Omental fat pad (tissue), 4 donors: Measurements from ENCODE around the gene SPAG16. TPM values are rescaled to one million over a fixed set of nuclear protein-coding genes. Genes with fewer than 3 reads are reported as not detected.

Experiments
- ATAC-seq: fragments of 150-250 bp; one replicate; pipeline ENCODE4 v1.9.1; 2016; ENCODE audit warnings: mild to moderate bottlenecking, moderate library complexity; ENCODE audit not compliant: low FRiP score
- DNase-seq: peaks from one replicate; pipeline ENCODE4 v3.0.0-alpha.2; 2019; ENCODE audit warnings: low spot score
- total RNA-seq, 4 donors: library from RNA; depleted of rRNA; stranded (reverse); fragments of >200 nt; gene quantifications; one replicate each; pipeline ENCODE4 v1.1.0, GENCODE V29; 2016
- TF ChIP-seq, protein P1 (sequence below), 3 donors: fragments of 450-650 bp; IDR thresholded peaks; one replicate each; pipeline ENCODE4 v1.5.1; 2016 to 2017; ENCODE audit warnings: antibody characterized with exemption in 3 of 3, mild to moderate bottlenecking in 3 of 3, moderate library complexity in 2 of 3

The SPAG16 gene
- total RNA-seq, 4 donors from 2014 or later: 11.1 to 29.5 (median 13.3) TPM

DNA sequence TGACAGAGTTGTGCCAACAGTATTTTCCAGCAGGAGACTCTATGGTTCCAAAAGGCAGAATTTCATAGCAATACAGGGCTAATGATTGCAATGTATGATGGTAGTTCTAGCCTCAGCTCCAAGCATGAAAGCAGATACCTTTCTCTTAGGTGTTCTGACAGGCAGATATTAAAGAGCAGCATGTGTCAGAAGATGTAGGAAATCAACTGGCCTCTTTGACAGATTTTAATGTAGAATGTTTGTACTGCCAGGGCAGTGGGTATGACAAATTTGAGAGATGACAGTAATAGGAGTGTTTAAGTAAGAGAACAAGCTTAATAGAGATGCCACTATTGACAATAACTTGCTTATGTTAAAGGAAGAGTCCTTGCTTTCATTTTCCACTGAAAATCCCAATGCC is 1105.1 kb downstream of the SPAG16 start:
- TF ChIP-seq, protein P1, sequence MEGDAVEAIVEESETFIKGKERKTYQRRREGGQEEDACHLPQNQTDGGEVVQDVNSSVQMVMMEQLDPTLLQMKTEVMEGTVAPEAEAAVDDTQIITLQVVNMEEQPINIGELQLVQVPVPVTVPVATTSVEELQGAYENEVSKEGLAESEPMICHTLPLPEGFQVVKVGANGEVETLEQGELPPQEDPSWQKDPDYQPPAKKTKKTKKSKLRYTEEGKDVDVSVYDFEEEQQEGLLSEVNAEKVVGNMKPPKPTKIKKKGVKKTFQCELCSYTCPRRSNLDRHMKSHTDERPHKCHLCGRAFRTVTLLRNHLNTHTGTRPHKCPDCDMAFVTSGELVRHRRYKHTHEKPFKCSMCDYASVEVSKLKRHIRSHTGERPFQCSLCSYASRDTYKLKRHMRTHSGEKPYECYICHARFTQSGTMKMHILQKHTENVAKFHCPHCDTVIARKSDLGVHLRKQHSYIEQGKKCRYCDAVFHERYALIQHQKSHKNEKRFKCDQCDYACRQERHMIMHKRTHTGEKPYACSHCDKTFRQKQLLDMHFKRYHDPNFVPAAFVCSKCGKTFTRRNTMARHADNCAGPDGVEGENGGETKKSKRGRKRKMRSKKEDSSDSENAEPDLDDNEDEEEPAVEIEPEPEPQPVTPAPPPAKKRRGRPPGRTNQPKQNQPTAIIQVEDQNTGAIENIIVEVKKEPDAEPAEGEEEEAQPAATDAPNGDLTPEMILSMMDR (IDR thresholded peaks at IDR 0.05): no peak
- DNase-seq: no peak

DNA sequence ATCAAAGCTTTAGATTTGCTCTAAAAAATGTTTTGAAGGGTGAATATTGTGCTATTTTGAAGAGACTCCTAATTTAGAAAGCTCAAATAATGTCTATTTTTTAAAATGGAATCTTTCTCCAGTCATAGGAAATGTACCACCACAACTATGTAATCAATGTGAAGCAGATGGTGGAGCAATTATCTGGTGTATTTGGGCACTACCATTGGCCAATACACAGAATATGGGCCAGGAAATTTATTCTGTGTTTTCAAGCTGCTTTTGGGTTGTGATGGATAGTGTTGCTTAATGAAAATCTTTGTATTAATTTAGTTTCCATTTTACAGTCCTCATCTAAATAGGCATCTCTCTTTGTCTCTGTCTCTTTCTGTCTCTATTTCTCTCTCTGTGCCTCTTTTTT is 1109.5 kb downstream of the SPAG16 start:
- TF ChIP-seq, protein P1 (IDR thresholded peaks at IDR 0.05): no peak
- ATAC-seq (no peak), DNase-seq (no peak)

More for the DNA sequence above, 1105.1 kb downstream of the SPAG16 start:
- ATAC-seq: no peak

DNA sequence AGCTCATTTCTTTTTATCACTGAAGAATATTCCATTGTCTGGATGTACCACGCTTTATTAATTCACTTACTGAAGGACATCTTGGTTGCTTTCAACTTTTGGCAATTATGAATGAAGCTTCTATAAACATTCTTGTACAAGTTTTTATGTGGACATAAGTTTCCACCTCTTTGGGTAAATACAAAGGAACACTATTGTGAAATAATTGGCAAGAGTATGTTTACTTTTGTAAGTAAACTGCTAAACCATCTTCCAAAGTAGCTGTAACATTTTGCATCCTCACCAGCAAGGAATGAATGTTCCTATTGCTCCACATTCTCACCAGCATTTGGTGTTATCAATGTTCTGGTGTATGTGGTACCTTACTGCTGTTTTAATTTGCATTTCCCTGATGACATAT is 1110.8 kb downstream of the SPAG16 start:
- ATAC-seq: no peak
- TF ChIP-seq, protein P1 (IDR thresholded peaks at IDR 0.05): no peak
- no peak for DNase-seq

DNA sequence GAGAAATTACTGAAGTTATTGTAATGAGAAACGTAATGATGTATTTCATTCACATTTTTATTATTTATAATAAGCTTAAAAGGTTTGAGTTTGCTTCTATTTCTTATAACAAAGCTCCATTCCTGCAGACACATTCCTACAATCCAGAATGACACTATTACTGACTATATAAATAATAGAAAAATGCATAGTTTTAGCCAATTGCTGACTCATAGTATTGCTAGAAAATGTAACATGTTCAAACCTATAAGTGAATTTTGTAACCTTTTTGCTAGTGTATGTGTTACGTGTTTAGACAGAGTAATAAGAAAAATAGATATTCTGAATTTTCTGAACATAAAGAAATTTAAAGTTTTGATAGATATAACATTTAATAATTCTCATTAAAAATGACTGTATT is 1117.3 kb downstream of the SPAG16 start:
- TF ChIP-seq, protein P1 (IDR thresholded peaks at IDR 0.05): no peak
- DNase-seq (no peak), ATAC-seq (no peak)

DNA sequence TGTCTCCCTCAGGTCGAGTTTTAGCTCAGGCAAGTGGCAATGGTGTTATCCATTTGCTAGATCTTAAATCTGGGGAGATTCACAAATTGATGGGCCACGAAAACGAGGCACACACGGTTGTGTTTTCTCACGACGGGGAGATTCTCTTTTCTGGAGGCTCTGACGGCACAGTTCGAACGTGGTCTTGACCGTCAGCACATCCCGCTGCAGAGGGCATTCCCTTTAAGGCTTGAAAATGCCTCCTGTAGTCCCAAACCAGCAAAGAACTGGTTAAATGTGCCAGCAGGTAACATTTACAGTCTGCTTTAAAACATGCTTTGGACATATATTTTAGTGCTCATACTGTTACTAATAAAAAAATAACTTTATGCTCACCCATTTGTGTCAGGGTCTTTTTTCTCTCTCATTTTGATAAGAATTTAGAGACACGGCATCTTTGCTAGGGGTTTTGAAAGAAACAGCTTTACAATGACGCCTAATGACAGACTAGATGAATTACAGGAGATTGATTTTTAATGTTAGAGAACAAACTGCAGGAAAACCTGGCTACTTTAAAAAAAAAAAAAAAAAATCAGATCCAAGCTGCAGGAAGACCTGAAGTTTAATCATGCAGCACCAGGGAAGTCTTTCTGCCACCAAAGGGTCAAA is 1126.0 kb downstream of the SPAG16 start:
- TF ChIP-seq, protein P1 (IDR thresholded peaks at IDR 0.05): no peak
- ATAC-seq (no peak), DNase-seq (no peak)

DNA sequence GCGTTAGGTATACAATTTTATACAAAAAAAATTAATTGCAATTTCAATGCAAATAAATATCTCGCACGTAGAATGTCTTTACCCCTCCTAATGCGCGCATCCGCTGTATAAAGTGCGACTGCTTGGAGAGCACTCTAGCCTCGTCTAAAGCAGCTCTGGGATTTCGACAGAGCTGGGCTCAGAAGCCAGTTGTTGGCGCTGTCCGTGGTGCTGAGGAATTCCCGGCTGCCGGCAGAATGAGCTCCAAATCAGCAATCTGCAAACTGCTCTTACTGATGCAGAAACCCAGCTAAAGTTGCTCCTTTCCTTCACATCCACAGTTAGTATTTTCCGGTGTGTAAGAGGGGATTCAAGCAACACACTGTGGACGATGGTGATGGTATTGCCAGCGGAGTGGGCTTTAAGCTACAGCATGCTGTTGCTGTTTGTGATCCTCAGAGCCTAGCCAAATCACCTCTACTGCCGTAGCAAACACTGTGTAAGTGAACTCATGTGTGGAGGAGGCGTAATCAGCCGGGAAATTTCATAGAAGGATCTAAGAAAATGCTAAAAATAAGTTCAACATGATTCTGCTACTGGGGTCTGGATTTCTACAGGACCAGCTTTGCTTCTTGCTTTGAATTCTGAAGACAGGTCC is 1126.8 kb downstream of the SPAG16 start, which contains the start of gene VWC2L:
TSS of gene VWC2L (plus strand) at position 137 of the 637 bp plus-strand sequence. CDS start 3,140 bp downstream, outside the sequence.
- DNase-seq: peak; percentile 27
- TF ChIP-seq, protein P1 (IDR thresholded peaks at IDR 0.05): no peak
- no peak for ATAC-seq

DNA sequence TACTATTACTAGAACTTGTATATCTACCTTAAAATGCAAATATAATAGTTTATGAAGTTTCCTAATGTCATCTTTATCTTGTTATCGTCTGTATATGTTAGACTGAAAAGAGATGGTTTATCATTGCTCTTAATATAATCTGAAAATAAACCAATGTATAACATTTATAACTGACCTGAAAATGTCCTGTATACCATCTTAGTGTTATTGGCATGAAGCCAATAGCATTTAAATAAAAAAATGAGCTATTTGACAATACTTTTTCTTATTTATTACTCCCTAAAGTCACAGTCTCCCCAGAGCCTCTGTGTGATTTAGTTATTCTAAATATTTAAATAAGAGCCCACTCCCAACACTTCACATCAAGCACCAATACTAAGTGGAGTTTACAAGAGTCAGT is 1128.4 kb downstream of the SPAG16 start:
- TF ChIP-seq, protein P1 (IDR thresholded peaks at IDR 0.05): no peak
- no peak for ATAC-seq

More for the DNA sequence above, 1128.4 kb downstream of the SPAG16 start:
- no peak for DNase-seq
